Uterus (tissue), 4 donors: ENCODE data around the gene KDF1. TPM values are rescaled to one million over a fixed set of nuclear protein-coding genes. Genes with fewer than 3 reads are reported as not detected.

Experiments used
- DNase-seq, 2 donors: peaks; one replicate each; pipeline ENCODE4 v3.0.0-alpha.2; 2019 to 2020
- H3K27ac ChIP-seq, 2 donors: fragments of 200-600 bp; sonication (generic); 1 replicate in 1 of 2; 2 replicates in 1 of 2; pipeline ENCODE4 v1.5.1; 2016 to 2018
- H3K27me3 ChIP-seq, 2 donors: fragments of 200-600 bp; sonication (generic); one replicate each; pipeline ENCODE4 v1.5.1; 2018 to 2019; ENCODE audit warnings: control low read depth in 1 of 2
- H3K36me3 ChIP-seq, 2 donors: fragments of 200-600 bp; sonication (generic); one replicate each; pipeline ENCODE4 v1.5.1; 2019; ENCODE audit warnings: control low read depth in 1 of 2
- H3K4me1 ChIP-seq, 2 donors: fragments of 200-600 bp; sonication (generic); one replicate each; pipeline ENCODE4 v1.5.1; 2018 to 2019; ENCODE audit warnings: control low read depth in 1 of 2
- H3K4me3 ChIP-seq, 2 donors: fragments of 200-600 bp; sonication (generic); 1 replicate in 1 of 2; 2 replicates in 1 of 2; pipeline ENCODE4 v1.5.1; 2018 to 2019; ENCODE audit warnings: mild to moderate bottlenecking in 1 of 2
- H3K9me3 ChIP-seq, 2 donors: fragments of 200-600 bp; sonication (generic); one replicate each; pipeline ENCODE4 v1.5.1; 2019; ENCODE audit warnings: control low read depth in 1 of 2
- CTCF ChIP-seq, 4 experiments: fragments of 200-600 bp in 2 of 4; fragments of 450-650 bp in 2 of 4; sonication (generic) in 2 of 4; IDR thresholded peaks; one replicate each; pipeline ENCODE4 v1.5.1; 2016 to 2019; ENCODE audit warnings: antibody characterized with exemption in 4 of 4, mild to moderate bottlenecking in 2 of 4, moderate library complexity in 1 of 4
- POLR2A ChIP-seq, 2 donors: fragments of 450-650 bp; IDR thresholded peaks; one replicate each; pipeline ENCODE4 v1.6.1; 2016; ENCODE audit warnings: antibody characterized with exemption in 2 of 2, mild to moderate bottlenecking in 1 of 2, moderate library complexity in 1 of 2
- intact Hi-C: fragments of 100-400 bp; cut with DNase I; formaldehyde crosslinking; loops from one replicate; pipeline ENCODE4 v1.15.1; 2023; ENCODE audit warnings: low total_unique reads
- total RNA-seq, 4 donors: library from RNA; depleted of rRNA in 3 of 4; stranded (reverse); fragments of >200 nt in 3 of 4; gene quantifications; one replicate each; pipeline versions ENCODE4 v1.1.0 to v1.2.4, GENCODE V29; 2014 to 2023
- donor health status: DM: yes; HTN: yes; CAD: no.

KDF1 gene
- total RNA-seq, 4 donors from 2014 or later, result 1.9 TPM; not detected in 3

- no peaks in the 10 kb centered on the region for H3K27me3 ChIP-seq
- no peak overlapping the region for H3K27ac ChIP-seq
- intact Hi-C loops, result no loop called here
- H3K4me1 ChIP-seq, result no peaks in the 10 kb centered on the region
- no peak for TF ChIP-seq POLR2A (IDR thresholded peaks at IDR 0.05)
- no peak for TF ChIP-seq CTCF (IDR thresholded peaks at IDR 0.05)
- no peaks in the 10 kb centered on the region for H3K9me3 ChIP-seq
- no peak overlapping the region for H3K4me3 ChIP-seq
- no peak for DNase-seq
- no peaks in the 10 kb centered on the region for H3K36me3 ChIP-seq
These were observed 12.6 kb upstream of the KDF1 start for GRCh38 chr1:26972821-26973220.

DNA sequence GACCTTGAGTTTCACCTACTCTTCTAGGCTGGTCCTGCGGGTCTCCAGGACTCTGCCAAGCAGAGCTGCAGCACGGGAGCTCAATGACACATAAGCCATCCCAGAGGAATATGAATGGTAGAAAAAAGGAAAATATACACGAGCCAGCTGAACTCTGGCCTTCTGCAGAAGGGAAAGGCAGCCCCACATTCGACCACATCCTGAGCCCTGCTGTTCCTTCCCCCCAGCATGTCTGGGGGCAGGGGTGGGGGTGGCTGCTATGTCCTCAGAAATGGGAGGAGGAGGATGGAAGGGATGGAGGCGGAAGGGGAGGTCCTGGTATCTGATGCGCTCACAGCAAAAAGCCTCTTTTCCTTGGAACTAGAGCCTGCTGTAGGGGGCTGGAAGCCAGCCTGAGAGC lies 12.1 kb upstream of the KDF1 start:
- Histone ChIP-seq H3K4me1 (no peaks in the 10 kb centered on the region), H3K4me3 (no peak overlapping the region), H3K27ac (no peak overlapping the region), H3K9me3 (no peaks in the 10 kb centered on the region), H3K27me3 (no peaks in the 10 kb centered on the region), H3K36me3 (no peaks in the 10 kb centered on the region)
- intact Hi-C loops, result no loop called here
- TF ChIP-seq CTCF (IDR thresholded peaks at IDR 0.05) (no peak), POLR2A (IDR thresholded peaks at IDR 0.05) (no peak)
- no peak for DNase-seq

- DNase-seq, result no peak
- Histone ChIP-seq H3K4me3 (no peak overlapping the region), H3K9me3 (no peaks in the 10 kb centered on the region), H3K27me3 (no peaks in the 10 kb centered on the region), H3K27ac (no peak overlapping the region), H3K4me1 (no peaks in the 10 kb centered on the region), H3K36me3 (no peaks in the 10 kb centered on the region)
- no peak for TF ChIP-seq CTCF (IDR thresholded peaks at IDR 0.05)
- TF ChIP-seq POLR2A (IDR thresholded peaks at IDR 0.05), result no peak
- intact Hi-C loops, result no loop called here
These were observed 11.3 kb upstream of the KDF1 start for GRCh38 chr1:26971590-26971989.

DNA sequence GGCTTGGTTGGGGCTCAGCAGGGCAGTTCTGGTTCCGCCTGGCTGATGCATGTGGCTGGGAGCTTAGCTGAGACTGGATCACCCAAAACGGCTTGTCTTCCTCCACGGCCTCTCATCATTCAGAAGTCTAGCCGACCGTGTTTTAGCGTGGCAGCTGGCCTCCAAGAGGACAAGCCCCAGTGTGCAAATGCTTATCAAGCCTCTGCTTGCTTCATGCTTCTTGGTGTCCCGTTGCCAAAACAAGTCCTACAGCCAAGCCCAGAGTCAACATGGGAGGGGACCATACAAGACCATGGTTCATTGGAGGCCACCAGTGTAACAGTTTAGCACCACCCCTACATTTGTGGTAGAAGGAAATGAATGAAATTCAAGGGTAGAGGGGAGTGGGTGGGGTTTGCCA lies 10.5 kb upstream of the KDF1 start:
- TF ChIP-seq POLR2A (IDR thresholded peaks at IDR 0.05), result no peak
- TF ChIP-seq CTCF (IDR thresholded peaks at IDR 0.05), result no peak
- peaks cover 0 to 2% of the 10 kb centered on the region in 2 donors for H3K27me3 ChIP-seq
- no peaks in the 10 kb centered on the region for H3K9me3 ChIP-seq
- no peak overlapping the region for H3K4me3 ChIP-seq
- H3K36me3 ChIP-seq, result no peaks in the 10 kb centered on the region
- intact Hi-C loops, result no loop called here
- no peak for DNase-seq
- H3K27ac ChIP-seq, result no peak overlapping the region
- H3K4me1 ChIP-seq, result no peaks in the 10 kb centered on the region

- Histone ChIP-seq H3K36me3 (no peaks in the 10 kb centered on the region), H3K27ac (no peak overlapping the region), H3K4me1 (no peaks in the 10 kb centered on the region), H3K4me3 (no peak overlapping the region), H3K9me3 (no peaks in the 10 kb centered on the region), H3K27me3 (peaks cover under 1 to 7% of the 10 kb centered on the region in 2 donors)
- no peak for TF ChIP-seq POLR2A (IDR thresholded peaks at IDR 0.05)
- TF ChIP-seq CTCF (IDR thresholded peaks at IDR 0.05), result no peak
- intact Hi-C loops, result no loop called here
- no peak for DNase-seq
These were observed 5.4 kb upstream of the KDF1 start for GRCh38 chr1:26965628-26966027.
